CD14-positive monocyte (primary cell): Measurements from ENCODE around the gene FOXN4. TPM values are rescaled to one million over a fixed set of nuclear protein-coding genes. Genes with fewer than 3 reads are reported as not detected.

Experiments
- DNase-seq, 3 donors: peaks; one replicate each; pipeline ENCODE4 v3.0.0-alpha.2; 2011 to 2022
- H2AFZ ChIP-seq: 2 replicates; pipeline ENCODE4 v1.6.0; 2012; ENCODE audit warnings: mild to moderate bottlenecking, low read depth, low read length, inconsistent platforms; ENCODE audit not compliant: insufficient read depth, poor library complexity, severe bottlenecking
- H3K27ac ChIP-seq, 2 donors: 1 replicate in 1 of 2; 2 replicates in 1 of 2; pipeline ENCODE4 v1.5.1; 2012 to 2013; ENCODE audit warnings: low read length in 2 of 2, control low read depth in 1 of 2, inconsistent platforms in 1 of 2, low read depth in 1 of 2, mild to moderate bottlenecking in 1 of 2
- H3K27me3 ChIP-seq, 2 donors: one replicate each; pipeline versions ENCODE4 v1.6.0 to v1.6.1; 2011 to 2013; ENCODE audit warnings: low read length in 2 of 2; ENCODE audit not compliant: control insufficient read depth in 2 of 2, insufficient read depth in 2 of 2
- H3K36me3 ChIP-seq, 2 donors: replicated peaks in 1 of 2; 1 replicate in 1 of 2; 2 replicates in 1 of 2; pipeline versions ENCODE4 v1.5.1 to v1.6.1; 2012 to 2013; ENCODE audit warnings: low read length in 2 of 2, control low read depth in 1 of 2, inconsistent platforms in 1 of 2, mild to moderate bottlenecking in 1 of 2; ENCODE audit not compliant: insufficient read depth in 2 of 2, control insufficient read depth in 1 of 2
- H3K4me1 ChIP-seq, 2 donors: 1 replicate in 1 of 2; 2 replicates in 1 of 2; pipeline versions ENCODE4 v1.5.1 to v1.6.1; 2012 to 2013; ENCODE audit warnings: low read length in 2 of 2, control low read depth in 1 of 2, inconsistent platforms in 1 of 2, mild to moderate bottlenecking in 1 of 2, moderate library complexity in 1 of 2; ENCODE audit not compliant: insufficient read depth in 2 of 2, control insufficient read depth in 1 of 2
- H3K4me2 ChIP-seq: replicated peaks from 2 replicates; pipeline ENCODE3; 2012; ENCODE audit warnings: low read length, moderate library complexity, mild to moderate bottlenecking; ENCODE audit not compliant: poor library complexity, severe bottlenecking; ENCODE audit errors: extremely low read depth
- H3K4me3 ChIP-seq, 3 experiments: fragments of 200-600 bp in 1 of 3; sonication (generic) in 1 of 3; replicated peaks in 1 of 3; 1 replicate in 2 of 3; 2 replicates in 1 of 3; pipeline ENCODE4 v1.5.1; 2011 to 2013; ENCODE audit warnings: low read length in 3 of 3, mild to moderate bottlenecking in 3 of 3, control low read depth in 2 of 3, low read depth in 2 of 3, inconsistent platforms in 1 of 3, moderate library complexity in 1 of 3
- H3K79me2 ChIP-seq: 2 replicates; pipeline ENCODE4 v1.6.0; 2012; ENCODE audit warnings: mild to moderate bottlenecking, control low read depth, inconsistent platforms, low read length, moderate library complexity; ENCODE audit not compliant: insufficient read depth
- H3K9ac ChIP-seq: 2 replicates; pipeline ENCODE4 v1.6.0; 2017; ENCODE audit warnings: low read length, mild to moderate bottlenecking; ENCODE audit not compliant: insufficient read depth, poor library complexity, severe bottlenecking
- H3K9me3 ChIP-seq, 2 donors: replicated peaks in 1 of 2; 1 replicate in 1 of 2; 2 replicates in 1 of 2; pipeline versions ENCODE4 v1.5.1 to v1.6.1; 2012 to 2013; ENCODE audit warnings: low read length in 2 of 2, control low read depth in 1 of 2; ENCODE audit not compliant: control insufficient read depth in 1 of 2, insufficient read depth in 1 of 2
- H4K20me1 ChIP-seq: 2 replicates; pipeline ENCODE4 v1.6.0; 2012; ENCODE audit warnings: mild to moderate bottlenecking, low read length, control low read depth, moderate library complexity; ENCODE audit not compliant: insufficient read depth
- H3K27ac Mint-ChIP-seq, 7 donors: one replicate each; pipeline ENCODE4 v1.8.0; 2020; ENCODE audit warnings: mild to moderate bottlenecking in 7 of 7, mixed read lengths in 7 of 7, moderate library complexity in 6 of 7, inconsistent platforms in 2 of 7
- H3K27me3 Mint-ChIP-seq, 3 donors: one replicate each; pipeline ENCODE4 v1.8.0; 2021 to 2022; ENCODE audit warnings: low read depth in 3 of 3, mild to moderate bottlenecking in 3 of 3, mixed read lengths in 3 of 3, moderate library complexity in 3 of 3, inconsistent platforms in 1 of 3
- H3K36me3 Mint-ChIP-seq, 2 donors: one replicate each; pipeline ENCODE4 v1.8.0; 2020; ENCODE audit warnings: mixed read lengths in 2 of 2, inconsistent platforms in 1 of 2, mild to moderate bottlenecking in 1 of 2
- H3K4me1 Mint-ChIP-seq: one replicate; pipeline ENCODE4 v1.8.0; 2020; ENCODE audit warnings: mild to moderate bottlenecking, mixed read lengths
- H3K4me3 Mint-ChIP-seq, 2 donors: one replicate each; pipeline ENCODE4 v1.8.0; 2020; ENCODE audit warnings: mild to moderate bottlenecking in 2 of 2, mixed read lengths in 2 of 2, moderate library complexity in 1 of 2
- H3K9me3 Mint-ChIP-seq, 7 donors: one replicate each; pipeline ENCODE4 v1.8.0; 2020 to 2022; ENCODE audit warnings: mixed read lengths in 7 of 7, mild to moderate bottlenecking in 6 of 7, moderate library complexity in 6 of 7, inconsistent platforms in 2 of 7
- CTCF ChIP-seq: fragments of 200-600 bp; IDR thresholded peaks from one replicate; pipeline ENCODE4 v1.8.0; 2022; ENCODE audit warnings: antibody characterized with exemption, mild to moderate bottlenecking
- WGBS: methylation state at CpG from one replicate; pipeline ENCODE4 v1.1.5; 2013; ENCODE audit warnings: missing lambda C conversion rate; ENCODE audit not compliant: insufficient coverage; 5-methylcytosine and 5-hydroxymethylcytosine counted together
- intact Hi-C, 2 donors: fragments of 100-400 bp; cut with micrococcal nuclease; formaldehyde crosslinking; loops; one replicate each; pipeline versions ENCODE4 v1.15.0 to v1.15.1; 2023
- polyA plus RNA-seq, 3 donors: library from polyadenylated mRNA; depleted of rRNA in 1 of 3; unstranded in 2 of 3; stranded (reverse) in 1 of 3; fragments of 300-500 nt in 2 of 3; fragments of >200 nt in 1 of 3; fragmentation: Illumina TruSeq in 2 of 3; gene quantifications; 1 replicate in 2 of 3; 2 replicates in 1 of 3; pipeline ENCODE4 v1.2.3, GENCODE V29; 2012 to 2021

FOXN4 gene
- polyA plus RNA-seq, 3 donors = not detected

- no peaks in the 10 kb centered on the region for H3K4me1 ChIP-seq
- WGBS = no CpG with 5 or more reads among the region's 1 CpG
- peaks cover 0 to 15% (median 3%) of the 10 kb centered on the region in 7 donors for H3K9me3 Mint-ChIP-seq
- DNase-seq = no peak
- no peak overlapping the region for H3K9ac ChIP-seq
- no peak overlapping the region for H3K4me3 ChIP-seq
- no peak overlapping the region for H3K4me3 Mint-ChIP-seq
- no peaks in the 10 kb centered on the region for H3K79me2 ChIP-seq
- H3K27ac Mint-ChIP-seq = no peak overlapping the region
- peaks cover 3% of the 10 kb centered on the region for H3K4me1 Mint-ChIP-seq
- intact Hi-C loops = no loop called here
- no peak overlapping the region for H3K4me2 ChIP-seq
- peaks cover 5 to 20% (median 8%) of the 10 kb centered on the region in 3 donors for H3K27me3 Mint-ChIP-seq
- H3K36me3 Mint-ChIP-seq = no peaks in the 10 kb centered on the region
- no peaks in the 10 kb centered on the region for H3K36me3 ChIP-seq
- no peak overlapping the region for H3K27ac ChIP-seq
- H4K20me1 ChIP-seq = no peaks in the 10 kb centered on the region
- no peaks in the 10 kb centered on the region for H3K27me3 ChIP-seq
- no peaks in the 10 kb centered on the region for H3K9me3 ChIP-seq
- H2AFZ ChIP-seq = no peak overlapping the region
- no peak for TF ChIP-seq CTCF
Measured at GRCh38 chr12:109336593-109336992, 27.5 kb upstream of the FOXN4 start.

- intact Hi-C loops = no loop called here
Measured at GRCh38 chr12:109334887-109335286, 25.8 kb upstream of the FOXN4 start.

More at GRCh38 chr12:109334887-109335286, 25.8 kb upstream of the FOXN4 start:
- Mint-ChIP-seq H3K4me3 (no peak overlapping the region), H3K27ac (no peak overlapping the region), H3K9me3 (peaks cover 0 to 15% (median 3%) of the 10 kb centered on the region in 7 donors), H3K27me3 (peaks cover 5 to 7% (median 5%) of the 10 kb centered on the region in 3 donors), H3K36me3 (no peaks in the 10 kb centered on the region), H3K4me1 (peaks cover 3% of the 10 kb centered on the region)
- Histone ChIP-seq H3K9me3 (no peaks in the 10 kb centered on the region), H4K20me1 (no peaks in the 10 kb centered on the region), H2AFZ (no peak overlapping the region), H3K4me1 (no peaks in the 10 kb centered on the region), H3K4me2 (no peak overlapping the region), H3K79me2 (no peaks in the 10 kb centered on the region), H3K27me3 (no peaks in the 10 kb centered on the region), H3K4me3 (no peak overlapping the region), H3K9ac (no peak overlapping the region), H3K27ac (no peak overlapping the region), H3K36me3 (no peaks in the 10 kb centered on the region)
- WGBS = no CpG with 5 or more reads among the region's 2 CpGs
- TF ChIP-seq CTCF = no peak
- DNase-seq = no peak
